MM.1S (cell line): ENCODE results near the gene PICK1.

Experiments
- DNase-seq: peaks from one replicate; pipeline ENCODE4 v3.0.0-alpha.2; 2015
- H2AFZ ChIP-seq: fragments of 300-600 bp; sonication (generic); 2 replicates; pipeline ENCODE4 v1.6.0; 2016; ENCODE audit warnings: antibody characterized with exemption, low read length
- H3F3A ChIP-seq: fragments of 300-600 bp; sonication (generic); 2 replicates; pipeline ENCODE4 v1.6.1; 2016; ENCODE audit warnings: mild to moderate bottlenecking, antibody characterized with exemption, low read length, moderate library complexity, mixed read lengths; ENCODE audit not compliant: insufficient read depth
- H3K27ac ChIP-seq: fragments of 300-600 bp; sonication (generic); 2 replicates; pipeline ENCODE4 v1.5.1; 2016; ENCODE audit warnings: mild to moderate bottlenecking, low read length
- H3K27me3 ChIP-seq: fragments of 300-600 bp; sonication (generic); replicated peaks from 2 replicates; pipeline ENCODE4 v1.6.0; 2016; ENCODE audit warnings: low read length; ENCODE audit not compliant: insufficient read depth
- H3K36me3 ChIP-seq: fragments of 300-600 bp; sonication (generic); replicated peaks from 2 replicates; pipeline ENCODE4 v1.6.1; 2016; ENCODE audit warnings: mild to moderate bottlenecking, low read length, mixed read lengths; ENCODE audit not compliant: insufficient read depth
- H3K4me1 ChIP-seq: fragments of 300-600 bp; sonication (generic); 2 replicates; pipeline ENCODE4 v1.6.1; 2016; ENCODE audit warnings: low read length, mixed read lengths
- H3K4me2 ChIP-seq: fragments of 300-600 bp; sonication (generic); 2 replicates; pipeline ENCODE4 v1.6.0; 2016; ENCODE audit warnings: low read depth, low read length
- H3K4me3 ChIP-seq: fragments of 300-600 bp; sonication (generic); 2 replicates; pipeline ENCODE4 v1.5.1; 2016; ENCODE audit warnings: low read length, mixed read lengths
- H3K79me2 ChIP-seq: fragments of 300-600 bp; sonication (generic); 2 replicates; pipeline ENCODE4 v1.6.1; 2016; ENCODE audit warnings: mixed run types, low read length, mixed read lengths
- H3K9ac ChIP-seq: fragments of 300-600 bp; sonication (generic); 2 replicates; pipeline ENCODE4 v1.6.1; 2016; ENCODE audit warnings: low read length, mixed read lengths
- H3K9me2 ChIP-seq: fragments of 300-600 bp; sonication (generic); replicated peaks from 2 replicates; pipeline ENCODE4 v1.6.1; 2016; ENCODE audit warnings: mild to moderate bottlenecking, low read length, mixed read lengths; ENCODE audit not compliant: insufficient read depth
- H3K9me3 ChIP-seq: fragments of 300-600 bp; sonication (generic); replicated peaks from 2 replicates; pipeline ENCODE4 v1.6.1; 2016; ENCODE audit warnings: mild to moderate bottlenecking, low read length, mixed read lengths; ENCODE audit not compliant: insufficient read depth
- H4K20me1 ChIP-seq: fragments of 300-600 bp; sonication (generic); 2 replicates; pipeline ENCODE4 v1.6.1; 2016; ENCODE audit warnings: mild to moderate bottlenecking, low read length, moderate library complexity, mixed read lengths; ENCODE audit not compliant: insufficient read depth
- CTCF ChIP-seq: fragments of 300-600 bp; sonication (generic); IDR thresholded peaks from 2 replicates; pipeline ENCODE4 v1.5.1; 2016; ENCODE audit warnings: antibody characterized with exemption, low read length, mixed read lengths
- EZH2 ChIP-seq: fragments of 300-600 bp; sonication (generic); optimal IDR thresholded peaks from 2 replicates; pipeline ENCODE3; 2017; ENCODE audit warnings: low read depth, mild to moderate bottlenecking, antibody characterized with exemption, low read length, mixed read lengths
- EZH2phosphoT487 ChIP-seq: fragments of 300-600 bp; sonication (generic); IDR thresholded peaks from 2 replicates; pipeline ENCODE4 v1.6.1; 2018; ENCODE audit warnings: antibody characterized with exemption, low read length

Gene PICK1

GRCh38 chr22:38110863-38111852 is 54.0 kb downstream of the PICK1 start:
- H3K9ac ChIP-seq: no peak overlapping the region
- H3K4me2 ChIP-seq: no peak overlapping the region
- H3K27me3 ChIP-seq: no peaks in the 10 kb centered on the region
- H3K4me1 ChIP-seq: no peaks in the 10 kb centered on the region; the same call in 1 of the 2 replicates
- H3K79me2 ChIP-seq: no peaks in the 10 kb centered on the region
- no peak overlapping the region for H3K27ac ChIP-seq
- TF ChIP-seq EZH2: no peak
- TF ChIP-seq EZH2phosphoT487: no peak
- no peak for TF ChIP-seq CTCF
- no peak overlapping the region for H3K4me3 ChIP-seq
- no peak overlapping the region for H2AFZ ChIP-seq
- H4K20me1 ChIP-seq: no peaks in the 10 kb centered on the region
- no peaks in the 10 kb centered on the region for H3K9me3 ChIP-seq
- no peaks in the 10 kb centered on the region for H3F3A ChIP-seq
- no peaks in the 10 kb centered on the region for H3K9me2 ChIP-seq
- H3K36me3 ChIP-seq: no peaks in the 10 kb centered on the region
- no peak for DNase-seq

- DNase-seq: no peak
- Histone ChIP-seq H2AFZ (no peak overlapping the region), H3K4me3 (no peak overlapping the region), H4K20me1 (no peaks in the 10 kb centered on the region), H3K36me3 (no peaks in the 10 kb centered on the region), H3K9me2 (no peaks in the 10 kb centered on the region), H3K4me1 (no peaks in the 10 kb centered on the region; the same call in 1 of the 2 replicates), H3K9ac (no peak overlapping the region), H3K27me3 (no peaks in the 10 kb centered on the region), H3K79me2 (no peaks in the 10 kb centered on the region), H3K4me2 (no peak overlapping the region), H3F3A (no peaks in the 10 kb centered on the region), H3K9me3 (no peaks in the 10 kb centered on the region), H3K27ac (no peak overlapping the region)
- TF ChIP-seq CTCF (no peak), EZH2phosphoT487 (no peak), EZH2 (no peak)
Measured at GRCh38 chr22:38111925-38112355, 54.7 kb downstream of the PICK1 start.

GRCh38 chr22:38112381-38112780 is 55.2 kb downstream of the PICK1 start:
- TF ChIP-seq EZH2: no peak
- TF ChIP-seq EZH2phosphoT487: no peak
- TF ChIP-seq CTCF: no peak
- no peak for DNase-seq
- no peak overlapping the region for H3K27ac ChIP-seq

More at GRCh38 chr22:38112381-38112780, 55.2 kb downstream of the PICK1 start:
- H3K9ac ChIP-seq: no peak overlapping the region
- H3K9me3 ChIP-seq: no peaks in the 10 kb centered on the region
- no peaks in the 10 kb centered on the region for H3K9me2 ChIP-seq
- no peaks in the 10 kb centered on the region for H3K79me2 ChIP-seq
- H3K4me3 ChIP-seq: no peak overlapping the region
- H3K27me3 ChIP-seq: no peaks in the 10 kb centered on the region
- no peak overlapping the region for H3K4me2 ChIP-seq
- no peaks in the 10 kb centered on the region for H3F3A ChIP-seq
- no peaks in the 10 kb centered on the region; the same call in 1 of the 2 replicates for H3K4me1 ChIP-seq
- H4K20me1 ChIP-seq: no peaks in the 10 kb centered on the region
- H2AFZ ChIP-seq: no peak overlapping the region
- H3K36me3 ChIP-seq: no peaks in the 10 kb centered on the region
